Measurements from ENCODE around the gene WDR88. TPM values are rescaled to one million over a fixed set of nuclear protein-coding genes. Genes with fewer than 3 reads are reported as not detected.
"Not testable (repeated sequence)": the region's sequence is repeated elsewhere in the genome, so short reads cannot be mapped to it uniquely, and the experiment has no call there.

WDR88 gene
- total RNA-seq, 1 donor from 2014 or later, result not detected

DNA sequence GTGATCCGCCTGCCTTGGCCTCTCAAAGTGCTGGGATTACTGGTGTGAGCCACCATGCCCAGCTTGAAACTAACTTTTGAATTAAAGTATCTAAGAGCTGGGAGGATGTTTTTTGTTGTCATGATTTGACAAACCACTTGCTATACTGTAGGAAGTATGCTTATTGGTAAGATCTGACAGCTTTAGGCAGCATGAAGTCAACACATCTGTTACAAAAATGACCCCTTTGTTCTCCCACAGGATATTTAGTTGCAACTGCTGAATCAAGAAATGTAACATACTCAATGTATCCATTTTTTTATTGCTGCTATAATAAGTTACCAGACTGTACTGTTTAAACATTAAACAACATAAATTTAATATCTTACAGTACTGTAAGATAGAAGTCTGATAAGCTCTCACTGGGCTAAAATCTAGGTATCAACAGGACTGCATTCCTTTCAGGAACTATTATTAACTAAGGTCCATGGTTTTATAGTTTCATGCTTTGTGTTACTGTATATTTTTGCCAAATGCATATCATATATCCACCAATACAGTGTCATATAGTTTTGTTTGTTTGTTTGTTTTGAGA lies 39.4 kb downstream of the WDR88 start:
- DNase-seq (ENCODE audit: low spot score), result no peak

DNA sequence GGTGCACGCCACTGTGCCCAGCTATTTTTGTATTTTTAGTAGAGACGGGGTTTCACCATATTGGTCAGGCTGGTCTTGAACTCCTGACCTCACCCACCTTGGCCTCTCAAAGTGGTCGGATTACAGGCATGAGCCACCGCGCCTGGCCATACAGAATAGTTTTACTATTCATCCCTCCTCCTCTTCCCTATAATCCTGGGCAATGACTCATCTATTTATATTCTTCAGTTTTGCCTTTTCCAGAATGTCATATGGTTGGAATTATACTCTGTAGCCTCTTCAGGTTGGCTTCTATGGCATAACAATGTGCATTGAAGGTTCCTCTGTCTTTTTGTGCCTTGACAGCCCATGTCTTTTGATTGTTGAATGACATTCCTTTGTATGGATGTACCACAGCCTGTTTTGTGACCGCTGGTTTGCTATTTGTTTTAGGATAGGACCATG lies 40.0 kb downstream of the WDR88 start:
- DNase-seq (ENCODE audit: low spot score), result no peak

DNA sequence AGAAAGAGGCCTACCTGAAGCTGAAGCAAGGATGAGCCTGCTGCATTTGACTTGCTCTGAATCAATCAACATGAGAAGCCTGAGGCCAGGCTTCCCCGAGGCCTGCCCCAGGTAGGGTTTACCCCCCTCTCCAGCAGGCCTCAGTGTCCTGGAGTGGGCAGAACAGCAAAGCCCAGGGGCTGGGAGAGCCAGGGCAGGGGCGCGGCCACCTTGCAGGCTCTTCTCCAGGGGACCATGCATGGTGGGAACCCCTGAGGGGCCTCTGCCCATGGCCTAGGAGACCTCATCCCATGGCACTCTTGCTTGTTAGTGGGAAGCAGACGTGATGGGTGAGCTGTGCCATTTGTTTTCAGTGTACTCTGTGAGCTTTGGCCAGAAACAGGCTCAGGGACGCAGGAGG lies 42.3 kb downstream of the WDR88 start:
- DNase-seq (ENCODE audit: low spot score), result no peak

DNA sequence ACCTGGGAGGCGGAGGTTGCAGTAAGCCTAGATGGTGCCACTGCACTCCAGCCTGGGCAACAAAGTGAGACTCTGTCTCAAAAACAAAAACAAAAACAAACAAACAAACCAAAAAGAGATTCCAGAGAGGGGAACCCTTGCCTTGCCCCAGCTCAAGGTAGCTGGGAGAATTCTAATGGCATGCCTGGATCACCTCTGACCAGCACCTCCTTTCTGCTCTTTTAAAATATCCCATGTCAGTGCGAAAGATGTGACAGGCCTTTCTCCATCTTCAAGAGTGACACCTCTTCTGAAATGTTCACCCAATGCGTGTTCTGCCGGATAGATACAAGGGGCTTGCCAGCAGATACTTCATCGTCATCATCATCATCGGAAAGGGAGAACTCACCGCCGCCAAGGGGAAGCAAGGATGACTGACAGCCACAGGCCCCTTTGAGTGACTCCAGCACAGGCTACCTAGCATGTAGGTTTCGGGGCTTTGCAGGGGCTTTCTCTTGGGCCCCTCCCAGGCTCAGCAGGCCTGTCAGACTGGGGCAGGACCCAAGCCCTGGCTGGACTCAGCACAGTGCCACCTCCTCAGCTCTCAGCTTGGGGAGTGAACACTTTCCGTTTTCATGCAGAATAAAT lies 43.4 kb downstream of the WDR88 start:
- no peak for DNase-seq (ENCODE audit: low spot score)

DNA sequence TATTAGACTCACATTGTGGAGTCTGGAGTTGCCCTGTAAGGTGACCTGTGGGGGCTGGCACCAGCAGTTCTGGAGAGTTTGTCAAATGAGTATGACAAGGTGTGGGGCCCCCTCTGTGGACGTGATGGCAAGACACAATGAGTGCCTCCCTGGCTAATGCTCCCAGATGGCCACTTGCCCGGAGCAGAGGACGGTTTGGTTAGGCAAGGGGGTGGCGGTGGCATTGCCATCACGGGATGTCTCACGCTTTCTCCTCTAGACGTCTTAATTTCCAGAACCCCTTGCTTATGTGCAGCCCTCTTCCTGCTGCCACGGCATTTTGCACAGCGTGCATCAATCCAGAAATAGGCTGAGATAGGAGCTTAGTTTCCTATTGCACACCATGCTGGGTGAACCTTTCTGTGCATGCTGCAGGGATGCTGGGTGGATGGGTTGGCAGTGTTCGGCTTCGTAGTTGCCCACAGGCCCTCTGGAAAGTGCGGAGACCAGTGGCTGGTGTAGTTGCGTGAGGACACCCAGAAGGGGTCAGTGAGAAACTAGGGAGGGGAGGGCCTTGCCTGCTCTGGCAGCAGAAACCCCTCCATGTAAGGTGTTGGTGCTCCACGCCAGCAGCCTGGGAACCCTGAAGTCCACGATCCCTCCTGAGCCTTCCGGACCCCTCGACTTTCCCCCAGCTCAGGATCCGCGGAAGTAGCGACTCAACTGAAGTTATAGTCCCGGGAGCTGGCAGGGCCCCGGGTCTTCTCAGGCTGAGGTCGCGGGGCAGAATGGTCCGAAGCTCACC lies 44.2 kb downstream of the WDR88 start:
- no peak for DNase-seq (ENCODE audit: low spot score)

DNA sequence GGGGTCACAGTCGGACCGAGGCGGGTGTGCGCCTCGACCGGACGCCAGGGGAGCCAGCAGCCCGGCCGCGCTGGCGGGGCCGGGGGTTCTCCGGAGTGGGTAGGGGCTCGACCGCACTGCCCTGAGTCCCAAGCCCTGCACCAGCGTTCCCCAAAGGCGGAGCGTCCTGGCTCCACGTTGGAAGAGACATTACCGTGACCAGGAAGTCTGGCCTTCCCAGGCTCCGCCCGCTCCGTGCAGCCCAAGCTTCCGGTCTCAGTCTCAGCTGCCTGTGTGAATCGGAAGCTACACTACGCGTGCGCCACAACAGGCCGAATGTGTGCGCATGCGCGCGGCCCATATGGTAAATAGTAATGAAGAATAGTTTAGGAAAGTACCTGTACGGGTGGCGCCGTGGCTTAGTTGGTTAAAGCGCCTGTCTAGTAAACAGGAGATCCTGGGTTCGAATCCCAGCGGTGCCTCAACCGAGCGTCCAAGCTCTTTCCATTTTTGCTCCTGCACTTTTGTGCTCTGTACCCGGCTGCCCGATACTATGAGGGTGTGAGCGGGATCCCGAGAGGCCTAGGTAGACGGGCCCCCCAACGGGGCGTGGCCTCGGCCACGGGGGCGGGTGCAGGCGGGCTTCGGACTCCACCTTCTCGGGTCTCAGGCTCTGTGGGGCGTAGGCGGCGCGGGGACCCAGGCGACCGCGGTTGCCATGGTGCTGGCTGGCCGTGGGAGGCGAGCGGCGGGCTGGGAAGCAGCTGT lies 44.9 kb downstream of the WDR88 start:
- DNase-seq (ENCODE audit: low spot score), result peak; percentile 99

DNA sequence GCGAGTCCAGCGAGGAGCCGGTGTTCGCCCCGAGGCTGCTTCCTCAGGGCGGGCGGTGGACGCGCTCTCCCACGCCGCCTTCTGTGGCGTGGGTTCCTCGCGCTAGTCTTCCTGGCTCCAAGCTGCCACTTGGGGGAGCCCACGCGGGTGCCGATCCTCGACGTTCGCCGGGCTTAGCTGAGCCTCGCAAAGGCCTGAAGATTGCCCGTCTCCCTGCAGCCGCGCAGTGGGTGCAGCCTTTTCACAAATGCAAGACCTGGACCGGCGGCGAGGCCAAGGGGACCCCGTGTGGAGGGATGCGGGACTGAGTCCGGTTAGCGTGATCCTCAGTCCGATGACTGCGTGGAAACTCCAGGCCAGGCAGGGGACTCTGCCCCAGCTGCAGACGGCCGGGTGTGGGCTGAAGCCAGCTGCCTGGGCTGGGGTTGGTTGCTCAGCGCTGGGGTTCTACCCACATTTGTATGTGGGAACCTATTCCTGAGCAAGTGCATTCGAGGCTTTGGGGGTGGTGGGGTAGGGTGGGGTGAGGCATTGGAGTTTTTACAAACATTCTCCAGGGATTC lies 45.6 kb downstream of the WDR88 start:
- no peak for DNase-seq (ENCODE audit: low spot score)

DNA sequence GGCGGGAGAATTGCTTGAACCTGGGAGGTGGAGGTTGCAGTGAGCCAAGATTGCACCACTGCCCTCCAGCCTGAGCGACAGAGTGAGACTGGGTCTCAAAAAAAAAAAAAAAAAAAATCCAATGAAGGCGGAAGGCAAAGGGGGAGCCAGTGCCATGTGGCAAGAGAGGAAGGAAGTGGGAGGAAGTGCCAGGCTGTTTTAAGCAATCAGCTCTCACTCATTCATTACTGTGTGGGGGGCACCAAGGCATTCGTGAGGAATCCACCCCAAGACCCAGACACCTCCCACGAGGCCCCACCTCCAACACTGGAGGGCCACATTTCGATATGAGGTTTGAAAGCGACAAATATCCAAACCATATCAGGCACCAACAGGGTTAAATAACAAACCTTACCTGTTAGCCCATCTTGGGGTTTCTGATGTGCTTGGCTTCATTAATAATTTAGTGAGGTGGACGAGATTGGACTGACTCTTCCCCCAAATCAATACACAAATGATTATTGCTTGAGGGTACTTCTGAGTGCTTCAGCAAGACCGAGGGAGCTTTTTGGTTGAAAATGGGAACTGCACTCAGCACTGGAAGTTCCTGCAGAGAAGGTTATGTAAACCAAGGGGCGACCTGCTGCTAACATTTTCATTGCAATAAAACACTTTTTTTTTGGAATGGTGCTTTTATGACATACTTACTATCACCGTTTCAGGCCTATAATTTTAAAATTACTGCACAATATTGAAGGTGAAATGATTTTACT lies 54.7 kb downstream of the WDR88 start:
- DNase-seq (ENCODE audit: low spot score), result no peak

DNA sequence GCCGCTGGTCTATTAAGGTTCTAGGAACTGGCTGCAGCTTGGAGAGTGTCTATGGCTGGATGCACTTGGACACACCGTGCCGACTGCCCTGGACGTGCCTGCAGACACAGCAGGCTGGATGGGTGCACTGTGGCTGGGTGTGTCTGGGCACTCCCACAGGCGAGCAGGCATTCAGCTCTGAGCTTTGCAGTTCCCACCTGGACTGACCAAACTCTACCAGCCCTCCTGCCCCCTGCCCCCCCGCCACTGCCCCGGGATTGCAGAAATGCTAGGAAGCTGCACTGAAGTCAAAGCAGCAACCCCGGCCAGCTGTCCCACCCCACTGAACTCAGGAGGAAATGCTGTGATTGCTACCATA lies 55.2 kb downstream of the WDR88 start:
- no peak for DNase-seq (ENCODE audit: low spot score)

DNA sequence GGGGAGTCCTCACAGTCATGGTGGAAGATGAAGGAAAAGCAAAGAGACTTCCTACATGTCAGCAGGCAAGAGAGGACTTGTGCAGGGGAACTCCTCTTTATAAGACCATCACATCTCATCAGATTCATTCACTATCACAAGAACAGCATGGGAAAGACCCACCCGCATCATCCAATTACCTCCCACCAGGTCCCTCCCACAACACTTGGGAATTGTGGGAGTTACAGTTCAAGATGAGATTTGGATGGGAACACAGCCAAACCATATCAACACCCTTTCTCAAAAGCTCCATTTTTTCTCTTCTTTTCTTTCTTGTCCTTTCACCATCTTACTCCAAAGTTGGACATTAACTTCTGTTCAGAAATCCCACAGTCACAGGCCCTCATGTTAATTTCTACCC lies 57.5 kb downstream of the WDR88 start:
- DNase-seq (ENCODE audit: low spot score), result no peak

DNA sequence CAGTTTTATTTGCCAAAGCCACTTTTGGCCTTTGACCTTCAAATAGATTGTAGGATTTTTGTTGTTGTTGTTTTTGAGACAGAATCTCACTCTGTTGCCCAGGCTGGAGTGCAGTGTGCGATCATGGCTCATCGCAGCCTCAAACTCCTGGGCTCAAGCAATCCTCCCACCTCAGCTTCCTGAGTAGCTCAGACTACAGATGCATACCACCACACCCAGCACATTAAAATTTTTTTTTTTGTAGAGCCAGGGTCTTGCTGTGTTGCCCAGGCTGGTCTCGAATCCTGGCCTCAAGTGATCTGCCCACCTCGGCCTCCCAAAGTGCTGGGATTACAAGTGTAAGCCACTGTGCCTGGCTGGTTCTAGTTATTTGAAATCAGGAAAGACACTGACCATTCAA lies 59.2 kb downstream of the WDR88 start:
- DNase-seq (ENCODE audit: low spot score), result not testable (repeated sequence)

DNA sequence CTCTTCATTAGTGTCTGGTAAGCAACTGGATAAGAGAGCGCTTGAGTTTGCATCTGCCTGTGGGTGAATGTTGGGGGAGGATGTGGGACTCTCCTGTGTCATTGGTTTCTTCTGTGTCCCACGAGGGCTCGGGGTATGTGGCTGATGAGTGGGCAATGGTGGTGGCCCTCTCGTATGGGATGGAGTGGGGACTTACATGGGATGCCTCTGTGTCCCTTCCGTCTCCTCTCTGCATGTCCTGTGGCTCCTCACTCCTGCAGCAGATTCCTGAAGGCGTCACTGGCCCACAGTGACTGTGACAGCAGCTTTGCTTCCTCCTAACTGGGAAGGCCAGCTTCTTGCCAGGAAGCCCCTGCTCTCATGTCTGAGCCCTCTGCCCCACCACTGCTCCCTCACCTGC lies 59.6 kb downstream of the WDR88 start:
- DNase-seq (ENCODE audit: low spot score), result no peak

DNA sequence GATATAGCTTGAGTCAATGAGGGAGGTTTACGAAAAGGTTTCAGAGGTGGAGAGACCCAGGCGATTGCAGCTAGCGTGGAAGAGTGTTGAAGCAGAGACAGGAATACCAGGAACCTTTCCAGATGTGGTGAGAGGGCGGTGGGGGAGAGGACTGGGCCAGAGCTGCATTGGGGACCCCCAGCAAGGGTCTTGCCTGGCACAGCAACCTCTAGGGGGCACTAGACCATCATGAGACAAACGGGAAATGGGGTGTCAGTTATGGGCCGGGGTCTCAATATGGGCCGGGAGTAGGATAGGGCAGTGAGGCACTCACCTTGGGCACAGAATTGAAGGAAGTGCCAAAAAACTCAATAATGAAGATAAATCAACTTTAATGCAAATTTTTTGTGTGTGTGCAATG lies 60.1 kb downstream of the WDR88 start:
- DNase-seq (ENCODE audit: low spot score), result no peak

DNA sequence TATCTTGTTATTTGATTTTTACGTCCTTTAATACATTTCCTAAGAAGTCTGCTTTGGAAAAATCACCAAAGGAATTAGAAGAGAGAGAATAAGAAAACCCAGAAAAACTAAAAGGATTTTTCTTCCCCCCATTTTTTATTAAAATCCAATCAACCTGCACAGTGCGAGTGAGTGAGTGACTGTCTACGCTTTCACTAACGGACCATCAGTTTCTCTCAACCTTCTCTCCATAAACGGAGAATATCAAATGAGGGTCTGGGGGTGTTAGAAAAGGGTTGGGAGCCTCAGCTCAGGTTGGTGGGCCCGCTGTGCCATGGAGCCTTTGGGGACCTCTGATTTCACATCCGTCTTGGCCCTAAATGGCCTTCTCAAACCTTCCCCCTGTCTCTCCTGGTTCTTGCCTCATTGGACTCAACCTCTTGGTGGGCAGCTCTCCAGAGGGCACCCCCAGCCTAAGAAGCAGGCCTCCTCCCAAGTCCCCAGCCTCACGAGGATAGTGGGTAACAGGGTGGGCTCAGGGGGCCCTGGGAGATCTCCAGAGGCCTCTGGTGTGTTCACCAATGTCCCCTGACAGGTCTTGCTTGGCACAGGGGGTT lies 61.5 kb downstream of the WDR88 start:
- no peak for DNase-seq (ENCODE audit: low spot score)

DNA sequence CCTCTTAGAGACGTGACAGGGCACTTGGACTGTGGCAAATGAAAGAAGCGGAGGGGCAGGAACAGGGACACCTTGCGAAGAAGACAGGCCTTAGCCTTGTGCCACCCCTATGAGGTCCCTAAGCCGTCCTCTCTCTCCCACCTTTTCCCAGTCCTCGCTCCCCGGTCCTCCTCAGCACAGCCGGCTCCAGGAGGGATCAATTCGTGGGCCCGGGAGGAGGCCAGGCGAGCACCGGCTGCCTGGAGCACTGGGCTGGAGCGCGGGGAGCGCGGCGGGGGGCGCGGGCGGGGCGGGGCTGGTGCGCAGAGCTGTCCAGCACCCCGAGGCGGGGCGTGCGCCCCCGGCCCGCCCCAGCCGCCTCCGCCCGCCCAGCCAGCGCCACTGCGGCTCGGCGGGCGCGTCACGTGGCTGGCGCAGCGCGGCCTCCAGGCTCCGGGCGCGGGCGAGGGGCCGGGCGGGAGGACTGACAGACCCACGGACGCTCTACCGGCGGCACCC lies 62.0 kb downstream of the WDR88 start, which contains the start of gene LRP3:
TSS of gene LRP3 (plus strand) at position 466 of the 498 bp plus-strand sequence. CDS start 456 bp downstream, outside the sequence.
- DNase-seq (ENCODE audit: low spot score), result peak; percentile 50

DNA sequence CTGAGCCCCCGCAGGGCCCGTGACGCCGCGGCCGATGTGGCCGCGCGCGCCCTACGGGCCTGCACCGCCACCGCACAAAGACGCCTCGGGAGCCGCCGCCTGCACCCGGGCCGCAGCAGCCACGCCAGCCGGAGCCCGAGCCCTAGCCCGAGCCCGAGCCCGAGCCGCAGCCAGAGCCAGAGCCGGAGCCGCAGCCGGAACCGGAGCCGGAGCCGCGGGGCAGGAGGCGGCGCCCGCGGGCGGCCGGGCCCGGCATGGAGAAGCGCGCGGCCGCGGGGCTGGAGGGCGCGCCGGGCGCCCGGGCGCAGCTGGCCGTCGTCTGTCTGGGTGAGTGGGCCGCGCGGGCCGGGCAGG lies 62.6 kb downstream of the WDR88 start:
- no peak for DNase-seq (ENCODE audit: low spot score)

DNA sequence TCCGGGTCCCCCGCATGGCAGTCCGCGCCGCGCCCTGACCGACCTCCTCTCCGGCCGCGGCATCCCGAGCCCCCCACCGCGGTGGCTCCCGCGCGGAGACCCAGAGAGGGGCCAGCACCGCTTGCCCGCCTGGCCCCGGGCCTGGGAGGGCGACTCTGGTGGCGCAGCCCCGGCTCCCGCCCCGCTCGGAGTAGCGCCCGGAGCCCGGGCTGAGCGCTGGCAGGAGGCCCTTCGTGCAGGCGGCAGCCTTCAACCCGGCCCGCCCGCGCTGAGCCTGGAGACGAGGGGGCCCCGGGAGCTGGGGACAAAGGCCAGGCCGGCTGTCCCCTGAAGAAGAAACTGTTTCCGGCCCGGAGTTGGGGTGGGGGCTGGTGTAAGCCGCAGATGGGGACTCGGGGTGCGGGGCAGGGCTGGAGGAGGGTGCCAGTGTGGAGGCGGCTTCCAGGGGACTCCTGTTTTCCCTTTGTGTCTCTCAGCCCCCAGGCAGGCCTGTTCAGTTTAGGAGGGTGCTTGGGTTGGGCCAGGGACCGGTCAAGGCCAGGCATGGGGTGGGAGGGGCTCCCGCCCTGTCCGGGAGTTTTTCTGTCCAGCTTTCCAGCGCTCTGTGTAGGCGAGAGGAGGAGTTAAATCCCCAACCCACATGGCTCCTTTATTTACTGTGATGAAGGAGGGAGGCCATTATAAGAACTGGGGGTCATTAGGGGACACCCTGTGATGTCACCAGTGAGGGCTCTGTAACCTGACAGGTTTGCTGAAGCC lies 63.2 kb downstream of the WDR88 start:
- DNase-seq (ENCODE audit: low spot score), result peak; percentile 32

DNA sequence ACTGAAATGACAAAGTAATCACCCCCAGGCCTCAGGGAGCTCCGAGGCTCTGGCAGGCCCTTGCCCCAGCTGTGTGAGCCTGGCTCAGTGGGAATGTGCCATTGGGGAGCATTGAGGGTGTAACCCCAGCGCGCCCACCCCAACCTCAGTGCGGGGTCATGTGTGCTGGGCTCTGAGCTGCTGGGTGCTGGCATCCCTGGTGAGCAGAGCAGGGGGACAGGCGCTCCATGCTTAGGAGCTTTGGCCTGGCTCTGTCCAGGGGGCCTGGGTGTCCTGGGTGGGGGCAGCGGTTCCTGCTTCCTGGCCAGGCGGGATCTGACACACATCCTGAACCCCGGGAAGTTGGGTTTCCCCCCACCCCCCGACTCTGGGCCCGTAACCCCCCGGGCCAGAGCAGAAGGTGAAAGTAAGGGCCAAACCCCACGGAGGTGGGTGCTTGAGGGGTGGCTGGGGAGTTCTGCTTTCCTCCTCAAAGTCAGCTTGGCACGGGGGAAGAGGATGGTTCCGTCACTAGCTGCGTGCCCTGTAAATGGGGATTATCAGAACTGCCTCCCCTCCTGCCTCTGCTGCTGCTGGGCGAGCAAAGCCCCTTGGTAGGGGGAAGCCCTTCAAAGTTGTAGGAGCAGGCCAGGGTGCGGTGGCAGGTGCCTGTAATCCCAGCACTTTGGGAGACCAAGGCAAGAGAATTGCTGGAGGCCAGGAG lies 63.9 kb downstream of the WDR88 start:
- DNase-seq (ENCODE audit: low spot score), result no peak
